Activated CD4-positive, alpha-beta T cell treated with anti-CD3 and anti-CD28 coated beads for 48 hours (primary cell): ENCODE data around the gene SLC8B1.
"Not testable (repeated sequence)": the region's sequence is repeated elsewhere in the genome, so short reads cannot be mapped to it uniquely, and the experiment has no call there.

Experiments
- DNase-seq: peaks from one replicate; pipeline ENCODE4 v3.0.0-alpha.2; 2020

Gene SLC8B1

DNA sequence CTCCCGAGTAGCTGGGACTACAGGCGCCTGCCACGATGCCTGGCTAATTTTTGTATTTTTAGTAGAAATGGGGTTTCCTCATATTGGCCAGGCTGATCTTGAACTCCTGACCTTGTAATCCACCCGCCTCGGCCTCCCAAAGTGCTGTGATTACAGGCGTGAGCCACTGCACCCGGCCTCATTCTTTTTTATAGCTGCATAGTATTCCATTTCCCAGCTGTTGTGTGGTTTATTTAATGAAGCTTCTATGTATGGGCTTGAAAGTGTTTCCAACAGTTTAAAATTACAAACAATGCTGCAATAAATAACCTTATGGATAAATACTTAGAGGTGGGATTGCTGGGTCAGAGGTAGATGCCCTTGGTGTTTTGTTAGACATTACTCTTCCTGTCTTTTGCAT is 19.3 kb upstream of the SLC8B1 start:
- not testable (repeated sequence) for DNase-seq

- DNase-seq, result no peak
Observed at GRCh38 chr12:113351089-113351488, 16.2 kb upstream of the SLC8B1 start.

DNA sequence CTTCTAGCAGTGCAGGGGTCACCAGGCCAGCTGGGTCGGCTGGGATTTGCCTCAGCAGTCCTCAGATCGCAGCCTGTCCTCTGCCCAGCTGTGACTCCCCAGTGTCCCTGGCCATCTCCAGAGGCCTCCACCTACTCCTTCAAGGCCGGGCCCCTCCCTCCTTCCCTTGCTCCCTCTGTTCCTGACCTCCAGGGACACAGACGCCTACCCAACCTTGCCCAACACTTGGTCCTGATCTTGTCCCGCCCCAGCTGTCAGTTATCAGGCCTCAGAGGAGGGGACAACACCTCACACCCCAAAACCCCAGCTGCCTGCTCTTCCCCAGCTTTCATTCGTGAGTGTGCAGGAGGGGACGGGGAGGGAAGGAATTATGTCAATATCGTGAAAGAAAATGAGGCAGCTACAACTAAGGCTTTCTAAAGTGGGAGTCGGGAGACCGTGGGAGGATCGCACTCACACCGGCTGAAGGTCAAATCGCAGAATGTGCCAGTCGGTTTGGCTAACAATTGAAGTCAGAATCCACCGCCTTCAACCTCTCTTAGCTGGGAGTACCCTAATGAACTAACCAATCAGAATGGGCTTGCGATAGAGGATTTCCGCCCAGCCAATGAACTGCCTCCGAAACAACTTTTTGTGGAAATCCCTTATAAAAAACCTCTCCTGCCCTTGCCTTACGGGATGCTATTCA is 14.1 kb upstream of the SLC8B1 start:
- DNase-seq, result no peak

- DNase-seq, result no peak
Observed at GRCh38 chr12:113347892-113348291, 13.0 kb upstream of the SLC8B1 start.

GRCh38 chr12:113347107-113347506 is 12.2 kb upstream of the SLC8B1 start:
- no peak for DNase-seq

DNA sequence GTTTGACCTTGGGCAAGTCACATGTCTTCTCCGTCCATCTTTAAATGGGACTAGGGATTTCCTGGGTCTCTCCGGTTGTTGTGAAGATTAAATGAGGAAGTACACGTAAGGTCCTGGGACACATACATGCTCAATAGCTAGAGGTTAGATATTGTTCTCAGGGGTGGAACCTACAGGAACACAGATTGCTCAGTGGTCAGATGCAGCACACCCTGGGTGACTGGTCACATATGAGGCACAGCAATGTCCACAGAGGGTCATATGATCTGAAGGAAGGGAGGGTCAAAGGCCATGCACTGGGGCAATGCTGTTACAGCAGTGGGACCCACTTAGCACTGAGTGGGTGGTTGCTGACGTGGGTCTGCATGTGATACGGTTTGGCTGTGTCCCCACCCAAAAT is 11.4 kb upstream of the SLC8B1 start:
- no peak for DNase-seq

DNA sequence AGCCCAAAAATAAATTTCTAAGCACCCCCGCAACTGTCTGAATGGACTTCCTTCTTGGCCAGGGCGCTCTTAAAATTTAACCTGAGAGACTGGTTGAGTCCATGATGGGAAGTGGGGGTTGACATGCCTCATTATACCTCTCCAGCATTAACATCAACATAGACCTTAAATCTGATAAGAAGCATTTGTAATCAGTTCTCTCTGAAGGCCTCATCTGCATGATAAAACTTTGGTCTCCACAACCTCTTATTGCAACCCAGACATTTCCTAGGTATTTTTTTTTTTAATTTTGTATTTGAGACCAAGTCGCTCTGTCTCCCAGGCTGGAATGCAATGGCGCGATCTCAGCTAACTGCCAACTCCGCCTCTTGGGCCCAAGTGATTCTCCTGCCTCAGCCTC is 10.4 kb upstream of the SLC8B1 start:
- DNase-seq, result no peak

DNA sequence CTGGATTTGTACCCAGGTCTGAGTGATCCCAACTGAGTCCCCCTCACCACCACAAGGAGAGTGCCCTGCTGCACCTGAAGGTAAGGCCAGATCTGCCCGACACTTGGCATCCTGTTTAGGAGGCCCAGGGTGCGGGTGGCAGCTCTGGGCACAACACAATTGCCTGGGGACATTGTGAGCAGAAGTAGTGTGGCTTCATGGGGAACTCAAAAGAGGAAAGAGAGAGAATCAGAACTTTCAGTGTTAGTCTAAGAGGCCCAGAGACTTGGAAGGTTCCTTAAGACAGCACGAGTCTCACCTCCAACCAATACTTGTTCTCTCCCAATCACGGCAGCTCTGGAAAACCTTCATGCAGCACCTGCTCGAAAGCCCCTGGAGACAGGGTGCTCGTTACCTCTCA is 6.6 kb upstream of the SLC8B1 start:
- no peak for DNase-seq

DNA sequence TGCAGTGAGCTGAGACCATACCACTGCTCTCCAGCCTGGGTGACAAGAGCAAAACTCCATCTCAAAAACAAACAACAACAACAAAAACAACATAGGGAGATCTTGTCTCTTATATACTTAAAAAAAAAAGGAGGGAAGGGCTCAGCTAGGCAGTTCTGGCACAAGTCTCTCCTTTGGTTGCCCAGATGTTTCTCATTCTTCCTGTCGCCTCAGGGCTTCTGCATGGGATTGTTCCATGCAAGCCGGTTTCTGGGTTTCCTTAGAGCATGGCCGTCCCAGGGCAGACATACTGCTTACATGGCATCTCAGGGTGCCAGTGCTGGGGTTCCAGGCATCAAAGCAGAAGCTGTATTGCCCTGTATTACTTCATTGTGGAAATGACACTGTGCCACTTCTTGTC is 5.2 kb upstream of the SLC8B1 start:
- DNase-seq, result no peak

GRCh38 chr12:113339540-113339939 is 4.6 kb upstream of the SLC8B1 start:
- no peak for DNase-seq

GRCh38 chr12:113333877-113334785 is 778 bp downstream of the SLC8B1 start:
- DNase-seq, result no peak

GRCh38 chr12:113333418-113333750 is 1.5 kb downstream of the SLC8B1 start:
- DNase-seq, result no peak

- no peak for DNase-seq
Observed at GRCh38 chr12:113332688-113333417, 2.1 kb downstream of the SLC8B1 start.

GRCh38 chr12:113330505-113330904 is 4.4 kb downstream of the SLC8B1 start:
- DNase-seq, result no peak

- DNase-seq, result no peak
Observed at GRCh38 chr12:113329791-113330417, 5.0 kb downstream of the SLC8B1 start.

DNA sequence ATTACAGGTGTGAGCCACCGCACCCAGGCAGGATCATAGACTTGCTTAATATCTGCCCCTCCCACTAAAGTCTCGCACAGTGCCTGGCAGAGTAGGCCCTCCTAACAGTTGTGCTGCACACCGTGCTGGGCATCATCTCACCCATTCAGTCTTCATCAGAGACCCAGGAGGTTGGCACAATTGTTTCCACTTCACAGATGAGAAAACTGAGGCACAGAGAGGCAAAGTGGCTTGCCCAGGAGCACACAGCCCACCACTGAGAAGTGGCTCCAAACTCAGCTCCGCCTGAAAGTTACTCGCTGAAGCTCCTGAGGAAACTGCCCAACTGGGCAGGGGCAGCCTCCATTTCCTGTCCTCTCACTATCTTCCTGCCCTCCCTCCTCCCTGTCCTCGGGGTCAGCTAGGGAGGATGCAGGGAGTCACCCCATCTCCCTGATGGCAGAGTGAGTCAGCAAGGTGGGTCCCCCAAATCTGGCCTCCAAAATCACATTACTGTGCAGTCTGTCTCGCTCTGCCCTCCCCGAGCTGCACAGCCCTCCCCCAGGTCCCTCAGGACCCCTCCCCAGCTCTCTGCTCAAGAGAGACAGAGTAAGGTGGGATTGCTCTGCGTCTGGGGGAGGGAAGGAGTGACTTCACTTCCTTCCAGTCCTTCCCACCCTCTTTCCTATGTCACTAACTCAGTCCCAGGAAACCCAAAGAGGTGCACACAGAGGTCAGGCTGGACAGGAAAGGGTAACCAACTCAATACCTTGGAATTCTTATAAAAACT is 5.7 kb downstream of the SLC8B1 start:
- no peak for DNase-seq

DNA sequence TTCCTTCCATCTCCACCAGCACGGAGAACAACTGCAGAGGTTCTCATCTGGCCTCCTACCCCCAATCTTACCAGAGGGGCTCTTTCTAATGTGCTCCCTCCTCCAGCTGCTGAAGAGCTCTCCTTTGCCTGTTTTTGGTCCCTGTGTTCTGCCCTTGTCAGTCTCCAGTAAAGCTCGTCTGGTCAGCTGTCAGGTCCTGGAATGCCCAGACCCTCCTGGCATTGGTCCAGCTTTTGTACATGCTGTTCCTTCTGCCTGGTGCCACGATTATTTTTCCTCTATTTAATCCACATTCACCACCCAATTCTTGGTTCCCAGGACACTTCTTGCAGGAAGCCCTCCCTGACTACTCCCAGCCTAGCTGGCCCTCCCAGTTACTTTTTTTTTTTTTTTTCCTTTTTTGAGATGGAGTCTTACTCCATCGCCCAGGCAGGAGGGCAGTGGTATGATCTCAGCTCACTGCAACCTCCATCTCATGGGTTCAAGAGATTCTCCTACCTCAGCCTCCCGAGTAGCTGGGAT is 6.5 kb downstream of the SLC8B1 start:
- DNase-seq, result no peak

DNA sequence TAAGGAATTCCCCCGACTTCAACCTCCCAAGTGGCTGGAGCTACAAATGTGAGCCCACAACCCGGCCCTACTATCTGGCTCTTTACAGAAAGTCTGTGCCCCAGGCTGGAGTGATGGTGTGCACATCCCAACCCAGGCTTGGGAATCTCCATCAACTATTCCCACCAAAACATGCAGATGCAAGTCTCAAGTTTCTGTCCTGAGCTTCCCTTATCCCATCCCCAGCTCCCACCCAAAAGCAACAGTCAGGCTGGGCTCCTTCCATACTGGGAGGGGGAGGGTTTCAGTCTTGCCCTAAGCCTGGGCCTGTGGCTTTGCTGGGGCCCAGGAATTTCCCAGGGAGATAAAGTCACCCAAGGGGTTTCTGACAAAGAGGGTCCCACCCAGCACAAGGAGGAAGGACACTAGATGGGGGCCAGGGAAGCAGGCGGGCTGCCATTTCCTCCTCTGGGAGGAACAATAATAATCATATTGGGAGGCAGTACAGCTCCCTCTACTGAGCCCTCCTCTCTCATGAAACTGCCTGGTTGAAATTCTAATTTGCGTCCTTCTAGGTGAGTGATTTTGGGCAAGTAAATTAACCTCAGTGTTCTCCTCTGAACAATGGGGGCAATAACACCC is 8.0 kb downstream of the SLC8B1 start:
- DNase-seq, result no peak

DNA sequence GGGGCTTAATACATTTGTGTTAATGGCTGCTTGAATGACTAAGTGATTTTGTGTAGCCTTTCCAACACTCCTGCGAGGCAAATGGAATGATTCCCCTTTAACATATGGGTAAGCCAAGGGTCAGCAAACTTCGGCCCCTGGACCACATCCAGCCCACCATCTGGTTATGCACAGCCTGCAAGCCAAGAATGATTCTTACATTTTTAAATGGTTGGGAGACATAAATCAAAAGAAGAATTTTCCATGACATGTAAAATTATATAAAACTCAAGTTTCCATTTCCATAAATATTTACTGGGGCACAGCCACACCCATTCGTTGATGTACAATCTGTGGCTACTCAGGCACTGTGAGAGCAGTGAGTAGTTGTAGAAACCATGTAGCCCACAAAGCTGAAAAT is 9.0 kb downstream of the SLC8B1 start:
- no peak for DNase-seq

DNA sequence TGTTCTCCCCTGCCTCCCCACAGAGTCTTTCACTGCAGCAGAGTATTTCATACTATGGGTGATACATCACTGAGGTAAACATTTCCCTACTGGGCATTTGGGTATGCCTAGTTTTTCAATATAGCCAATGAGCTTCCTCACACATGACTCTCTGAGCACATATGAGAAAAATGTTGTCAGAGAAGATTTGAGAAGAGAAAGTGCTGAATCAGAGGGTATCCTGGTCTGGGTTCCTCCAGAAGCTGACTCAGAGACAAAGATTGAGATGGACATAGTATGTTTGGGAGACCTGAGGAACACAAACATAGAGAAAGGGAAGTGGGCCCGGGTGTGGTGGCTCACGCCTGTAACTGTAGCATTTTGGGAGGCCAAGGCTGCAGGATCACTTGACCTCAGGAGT is 12.6 kb downstream of the SLC8B1 start:
- DNase-seq, result no peak

- no peak for DNase-seq
Observed at GRCh38 chr12:113320401-113320800, 14.5 kb downstream of the SLC8B1 start.
